H1 (cell line): ENCODE data around the gene SERPINB13. TPM values are rescaled to one million over a fixed set of nuclear protein-coding genes. Genes with fewer than 3 reads are reported as not detected.

Experiments
- BRCA1 ChIP-seq: IDR thresholded peaks from 2 replicates; pipeline ENCODE4 v1.6.1; 2012; ENCODE audit warnings: low read depth, low read length, improper control_type of control experiment
- CEBPB ChIP-seq: IDR thresholded peaks from 2 replicates; pipeline ENCODE4 v1.6.1; 2012; ENCODE audit warnings: low read depth, low read length
- EGR1 ChIP-seq: IDR thresholded peaks from 2 replicates; pipeline ENCODE4 v1.6.1; 2011; ENCODE audit warnings: low read depth, low read length, borderline replicate concordance
- SIX5 ChIP-seq: IDR thresholded peaks from 2 replicates; pipeline ENCODE4 v1.6.1; 2011; ENCODE audit warnings: mild to moderate bottlenecking, low read depth, low read length
- ZNF274 ChIP-seq: IDR thresholded peaks from 2 replicates; pipeline ENCODE4 v1.7.0; 2012; ENCODE audit warnings: low read length, borderline replicate concordance; ENCODE audit errors: extremely low read depth
- polyA plus RNA-seq, 7 experiments: library from polyadenylated mRNA; depleted of rRNA in 3 of 7; stranded (reverse) in 5 of 7; unstranded in 2 of 7; fragments of >200 nt in 5 of 7; fragments of 200-250 nt in 2 of 7; gene quantifications; 1 replicate in 5 of 7; 2 replicates in 1 of 7; 4 replicates in 1 of 7; pipeline versions ENCODE4 v1.2.1 to v1.2.3, GENCODE V29; 2011 to 2013; ENCODE audit warnings: missing spikeins in 2 of 7, mixed read lengths in 2 of 7
- total RNA-seq: library from RNA; stranded (reverse); fragmentation: NEBNext Ultra II Directional; extraction: Animal tissue kit (Norgen Biotek cat#: 25700); gene quantifications from 2 replicates; pipeline ENCODE4 v1.2.1, GENCODE V29; 2021
- TF ChIP-seq, protein P1 (sequence below): IDR thresholded peaks from 2 replicates; pipeline ENCODE4 v1.6.1; 2012; ENCODE audit warnings: low read length, inconsistent platforms

The SERPINB13 gene
- total and polyA plus RNA-seq, 2 of the 8 experiments (the other 6 are each of a cell fraction or from before 2014, with no cell fraction given): not detected

DNA sequence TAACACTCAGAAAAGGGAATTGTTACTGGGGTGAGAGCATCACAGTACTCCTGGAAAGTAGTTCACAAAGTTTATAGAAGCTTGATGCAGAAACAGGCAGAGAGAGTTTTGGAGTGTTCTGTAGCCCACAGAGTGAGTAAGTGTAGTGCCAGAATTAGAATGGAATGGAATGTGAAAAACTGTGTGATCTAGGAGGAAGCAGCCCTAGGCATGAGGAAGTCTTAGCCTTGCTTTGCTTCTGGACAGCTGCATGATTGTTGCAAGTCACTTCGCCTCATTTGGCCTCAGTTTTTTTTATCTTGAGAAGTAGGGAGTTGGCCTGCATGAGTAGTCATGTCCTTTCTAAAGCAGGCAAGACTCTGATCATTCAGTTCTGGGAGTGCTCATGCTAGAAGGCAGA lies 34.1 kb upstream of the SERPINB13 start (continued):
- no peak for TF ChIP-seq BRCA1
- no peak for TF ChIP-seq CEBPB
- no peak for TF ChIP-seq EGR1
- no peak for TF ChIP-seq SIX5
- TF ChIP-seq, protein P1, sequence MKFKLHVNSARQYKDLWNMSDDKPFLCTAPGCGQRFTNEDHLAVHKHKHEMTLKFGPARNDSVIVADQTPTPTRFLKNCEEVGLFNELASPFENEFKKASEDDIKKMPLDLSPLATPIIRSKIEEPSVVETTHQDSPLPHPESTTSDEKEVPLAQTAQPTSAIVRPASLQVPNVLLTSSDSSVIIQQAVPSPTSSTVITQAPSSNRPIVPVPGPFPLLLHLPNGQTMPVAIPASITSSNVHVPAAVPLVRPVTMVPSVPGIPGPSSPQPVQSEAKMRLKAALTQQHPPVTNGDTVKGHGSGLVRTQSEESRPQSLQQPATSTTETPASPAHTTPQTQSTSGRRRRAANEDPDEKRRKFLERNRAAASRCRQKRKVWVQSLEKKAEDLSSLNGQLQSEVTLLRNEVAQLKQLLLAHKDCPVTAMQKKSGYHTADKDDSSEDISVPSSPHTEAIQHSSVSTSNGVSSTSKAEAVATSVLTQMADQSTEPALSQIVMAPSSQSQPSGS: no peak
- no peak for TF ChIP-seq ZNF274
- TF ChIP-seq, all 59 proteins: peak for 0
